NCI-H1092 (cell line): ENCODE measurements around the gene EXOSC5.

Source experiments
- DNase-seq: peaks from one replicate; lab custom pipeline; 2025; lab: John Stamatoyannopoulos, UW

The EXOSC5 gene

GRCh38 chr19:41341669-41342490 lies 55.3 kb downstream of the EXOSC5 start:
- DNase-seq = no peak

- DNase-seq = no peak
Measured at GRCh38 chr19:41339936-41340335, 57.2 kb downstream of the EXOSC5 start.
